Measurements from ENCODE around the gene FAM163A.

DNA sequence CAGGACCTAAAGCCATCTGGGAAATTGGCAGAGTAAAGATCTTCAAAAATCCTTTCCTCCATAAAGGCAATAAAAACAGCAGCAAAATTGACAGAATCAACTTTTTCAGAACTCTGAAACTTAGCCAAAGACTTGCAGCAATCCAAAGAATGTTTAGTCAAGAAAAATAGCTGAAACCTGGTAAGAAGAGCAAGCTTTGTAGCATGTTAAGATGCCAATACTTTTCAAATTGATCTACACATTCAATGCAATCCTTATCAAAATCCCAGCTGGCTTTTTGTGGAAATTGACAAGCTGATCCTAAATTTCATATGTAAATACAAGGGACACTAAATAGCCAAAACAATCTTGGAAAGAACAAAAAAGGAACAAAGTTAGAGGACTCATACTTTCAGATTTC lies 23.8 kb upstream of the FAM163A start:
- TF ChIP-seq, protein P1, sequence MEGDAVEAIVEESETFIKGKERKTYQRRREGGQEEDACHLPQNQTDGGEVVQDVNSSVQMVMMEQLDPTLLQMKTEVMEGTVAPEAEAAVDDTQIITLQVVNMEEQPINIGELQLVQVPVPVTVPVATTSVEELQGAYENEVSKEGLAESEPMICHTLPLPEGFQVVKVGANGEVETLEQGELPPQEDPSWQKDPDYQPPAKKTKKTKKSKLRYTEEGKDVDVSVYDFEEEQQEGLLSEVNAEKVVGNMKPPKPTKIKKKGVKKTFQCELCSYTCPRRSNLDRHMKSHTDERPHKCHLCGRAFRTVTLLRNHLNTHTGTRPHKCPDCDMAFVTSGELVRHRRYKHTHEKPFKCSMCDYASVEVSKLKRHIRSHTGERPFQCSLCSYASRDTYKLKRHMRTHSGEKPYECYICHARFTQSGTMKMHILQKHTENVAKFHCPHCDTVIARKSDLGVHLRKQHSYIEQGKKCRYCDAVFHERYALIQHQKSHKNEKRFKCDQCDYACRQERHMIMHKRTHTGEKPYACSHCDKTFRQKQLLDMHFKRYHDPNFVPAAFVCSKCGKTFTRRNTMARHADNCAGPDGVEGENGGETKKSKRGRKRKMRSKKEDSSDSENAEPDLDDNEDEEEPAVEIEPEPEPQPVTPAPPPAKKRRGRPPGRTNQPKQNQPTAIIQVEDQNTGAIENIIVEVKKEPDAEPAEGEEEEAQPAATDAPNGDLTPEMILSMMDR (IDR thresholded peaks at IDR 0.05) = no peak
- TF ChIP-seq POLR2AphosphoS5 (IDR thresholded peaks at IDR 0.05) = no peak
- no peak for TF ChIP-seq EP300 (IDR thresholded peaks at IDR 0.05)
- TF ChIP-seq POLR2A (IDR thresholded peaks at IDR 0.05) = no peak
